Effector memory CD4-positive, alpha-beta T cell (primary cell): ENCODE results near the gene VAC14.
"Not testable (repeated sequence)": the region's sequence is repeated elsewhere in the genome, so short reads cannot be mapped to it uniquely, and the experiment has no call there.

ENCODE experiments used
- DNase-seq, 3 donors: peaks; one replicate each; pipeline ENCODE4 v3.0.0-alpha.2; 2020
- H3K27ac ChIP-seq: 2 replicates; pipeline ENCODE4 v1.7.0; 2013; ENCODE audit warnings: mild to moderate bottlenecking, low read length, moderate library complexity; ENCODE audit not compliant: insufficient read depth, poor library complexity, severe bottlenecking
- H3K27me3 ChIP-seq: replicated peaks from 2 replicates; pipeline ENCODE4 v1.7.0; 2013; ENCODE audit warnings: mild to moderate bottlenecking, low read length; ENCODE audit not compliant: insufficient read depth, control insufficient read depth, poor library complexity, severe bottlenecking
- H3K36me3 ChIP-seq: 2 replicates; pipeline ENCODE4 v1.7.0; 2013; ENCODE audit warnings: mild to moderate bottlenecking, low read length, moderate library complexity; ENCODE audit not compliant: control insufficient read depth, insufficient read depth
- H3K4me1 ChIP-seq: 2 replicates; pipeline ENCODE4 v1.7.0; 2013; ENCODE audit warnings: low read length, mild to moderate bottlenecking; ENCODE audit not compliant: control insufficient read depth, insufficient read depth, poor library complexity, severe bottlenecking
- H3K4me3 ChIP-seq: 2 replicates; pipeline ENCODE4 v1.7.0; 2013; ENCODE audit warnings: low read length, low read depth, mild to moderate bottlenecking; ENCODE audit not compliant: insufficient read depth, poor library complexity, severe bottlenecking
- H3K9me3 ChIP-seq: 2 replicates; pipeline ENCODE4 v1.7.0; 2013; ENCODE audit warnings: mild to moderate bottlenecking, low read length, moderate library complexity; ENCODE audit not compliant: control insufficient read depth

The VAC14 gene

GRCh38 chr16:70670938-70671337, 130.0 kb downstream of the VAC14 start:
- H3K4me1 ChIP-seq, H3K27ac ChIP-seq, H3K4me3 ChIP-seq, H3K9me3 ChIP-seq, H3K27me3 ChIP-seq, H3K36me3 ChIP-seq, DNase-seq: not testable (repeated sequence)

- no peaks in the 10 kb centered on the region for H3K9me3 ChIP-seq
- no peaks in the 10 kb centered on the region for H3K4me1 ChIP-seq
- H3K27ac ChIP-seq, result no peak overlapping the region
- H3K4me3 ChIP-seq, result no peak overlapping the region
- no peaks in the 10 kb centered on the region for H3K27me3 ChIP-seq
- no peak for DNase-seq
- no peaks in the 10 kb centered on the region for H3K36me3 ChIP-seq
Observed at GRCh38 chr16:70670175-70670574, 130.8 kb downstream of the VAC14 start.

- DNase-seq, result no peak
- Histone ChIP-seq H3K4me3 (no peak overlapping the region), H3K9me3 (no peaks in the 10 kb centered on the region), H3K27ac (no peak overlapping the region), H3K36me3 (no peaks in the 10 kb centered on the region), H3K27me3 (no peaks in the 10 kb centered on the region), H3K4me1 (no peaks in the 10 kb centered on the region)
Observed at GRCh38 chr16:70665806-70666735, 134.9 kb downstream of the VAC14 start.

- DNase-seq, result no peak
- no peak overlapping the region for H3K4me3 ChIP-seq
Observed at GRCh38 chr16:70665113-70665694, 135.8 kb downstream of the VAC14 start.

GRCh38 chr16:70664325-70665112, 136.4 kb downstream of the VAC14 start:
- no peaks in the 10 kb centered on the region for H3K4me1 ChIP-seq
- no peaks in the 10 kb centered on the region for H3K9me3 ChIP-seq
- H3K36me3 ChIP-seq, result no peaks in the 10 kb centered on the region
- no peak overlapping the region for H3K27ac ChIP-seq
- no peak overlapping the region for H3K4me3 ChIP-seq
- DNase-seq, result no peak
- no peaks in the 10 kb centered on the region for H3K27me3 ChIP-seq

More at GRCh38 chr16:70665113-70665694, 135.8 kb downstream of the VAC14 start:
- H3K36me3 ChIP-seq, result no peaks in the 10 kb centered on the region
- no peaks in the 10 kb centered on the region for H3K4me1 ChIP-seq
- no peaks in the 10 kb centered on the region for H3K27me3 ChIP-seq
- no peak overlapping the region for H3K27ac ChIP-seq
- H3K9me3 ChIP-seq, result no peaks in the 10 kb centered on the region

DNA sequence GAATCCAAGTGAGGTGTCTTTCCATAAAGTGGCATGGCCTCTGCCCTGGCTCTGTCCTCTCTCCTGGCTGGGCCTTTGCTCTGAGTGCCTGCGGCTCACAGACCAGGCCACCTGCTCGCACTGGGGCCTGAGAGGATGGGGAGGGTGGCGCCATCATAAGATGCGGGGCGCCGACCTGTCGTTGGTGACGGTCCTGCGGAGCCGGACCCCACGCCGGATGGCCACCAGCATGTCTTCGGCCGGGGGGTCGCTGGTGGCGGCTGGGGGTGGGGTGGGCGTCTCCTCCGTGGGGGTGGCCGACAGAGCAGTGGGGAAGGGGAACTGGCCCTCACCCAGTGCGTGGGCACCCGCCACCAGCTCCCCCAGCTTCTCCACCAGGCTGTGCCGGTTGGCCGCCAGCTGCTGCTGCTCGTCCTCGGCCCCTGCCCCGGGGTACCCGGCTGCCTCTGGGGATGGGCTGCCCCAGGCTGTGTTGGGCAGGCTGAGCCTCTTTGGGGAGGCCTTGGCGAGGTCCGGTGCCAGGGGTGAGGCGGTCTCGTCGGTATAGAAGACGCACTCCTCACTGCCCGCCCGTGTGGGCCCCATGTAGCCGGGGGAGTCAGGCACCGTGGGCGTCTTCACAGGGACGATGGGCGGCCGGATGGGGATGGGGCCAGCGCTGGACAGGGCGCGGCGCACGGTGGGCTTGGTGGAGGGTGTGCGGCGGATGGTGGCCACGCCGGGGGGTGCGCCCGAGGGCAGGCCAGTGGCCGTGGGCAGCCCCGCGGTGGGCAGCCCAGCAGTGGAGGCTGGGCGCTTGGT, 137.2 kb downstream of the VAC14 start:
- no peak overlapping the region for H3K4me3 ChIP-seq

DNA sequence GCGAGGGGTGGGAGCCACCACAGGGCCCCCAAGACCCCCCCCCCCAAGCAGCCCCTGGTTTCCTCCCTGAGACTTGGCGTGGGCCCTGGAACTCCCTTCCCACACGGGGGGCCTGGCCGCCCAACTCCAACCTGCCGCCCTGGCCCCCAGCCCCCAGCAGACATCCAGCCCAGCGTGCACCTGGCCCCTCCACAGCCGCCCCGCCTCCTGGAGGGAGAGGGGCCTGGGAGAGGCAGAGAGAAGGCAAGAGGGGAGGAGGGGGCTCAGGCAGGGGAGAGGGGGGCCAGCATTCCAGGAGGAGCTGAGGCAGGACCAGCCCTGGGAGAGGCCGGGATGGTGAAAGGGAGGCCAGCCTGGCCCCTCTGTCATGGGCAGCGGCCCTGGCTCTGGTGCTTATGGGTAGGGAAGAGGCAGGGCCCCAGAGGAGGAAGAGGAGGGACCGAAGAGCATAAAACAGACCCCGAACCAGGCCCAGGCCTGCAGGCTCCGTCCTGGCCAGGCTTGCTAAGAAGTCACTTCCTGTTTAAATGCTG, 137.9 kb downstream of the VAC14 start:
- no peaks in the 10 kb centered on the region for H3K9me3 ChIP-seq
- DNase-seq, result no peak
- H3K27ac ChIP-seq, result no peak overlapping the region
- H3K4me3 ChIP-seq, result no peak overlapping the region
- H3K27me3 ChIP-seq, result no peaks in the 10 kb centered on the region
- no peaks in the 10 kb centered on the region for H3K36me3 ChIP-seq
- no peaks in the 10 kb centered on the region for H3K4me1 ChIP-seq

More for the DNA sequence above, 137.2 kb downstream of the VAC14 start:
- Histone ChIP-seq H3K9me3 (no peaks in the 10 kb centered on the region), H3K27me3 (no peaks in the 10 kb centered on the region), H3K4me1 (no peaks in the 10 kb centered on the region), H3K36me3 (no peaks in the 10 kb centered on the region), H3K27ac (no peak overlapping the region)
- no peak for DNase-seq

- Histone ChIP-seq H3K4me3 (no peak overlapping the region), H3K4me1 (no peaks in the 10 kb centered on the region), H3K27me3 (no peaks in the 10 kb centered on the region), H3K9me3 (no peaks in the 10 kb centered on the region), H3K27ac (no peak overlapping the region), H3K36me3 (no peaks in the 10 kb centered on the region)
- DNase-seq, result no peak
Observed at GRCh38 chr16:70661918-70662641, 138.9 kb downstream of the VAC14 start.

- Histone ChIP-seq H3K4me1 (no peaks in the 10 kb centered on the region), H3K36me3 (no peaks in the 10 kb centered on the region), H3K9me3 (no peaks in the 10 kb centered on the region), H3K27ac (no peak overlapping the region), H3K27me3 (no peaks in the 10 kb centered on the region), H3K4me3 (no peak overlapping the region)
- DNase-seq, result no peak
Observed at GRCh38 chr16:70661534-70661917, 139.4 kb downstream of the VAC14 start.
